ENCODE data around the gene CRYBB3.

- TF ChIP-seq CTCF (IDR thresholded peaks at IDR 0.05) (no peak), POLR2A (IDR thresholded peaks at IDR 0.05) (no peak)
These were observed 6.1 kb upstream of the CRYBB3 start for GRCh38 chr22:25193548-25193947.

All from adrenal gland (tissue), 5 donors.